H9 (cell line): ENCODE results near the gene HNRNPF. TPM values are rescaled to one million over a fixed set of nuclear protein-coding genes. Genes with fewer than 3 reads are reported as not detected.

Source experiments
- DNase-seq: peaks from one replicate; pipeline ENCODE4 v3.0.0-alpha.2; 2017
- H2AFZ ChIP-seq: one replicate; pipeline ENCODE4 v1.6.1; 2013; ENCODE audit warnings: mild to moderate bottlenecking, low read length, control low read depth, moderate library complexity
- H2AK5ac ChIP-seq: 2 replicates; pipeline ENCODE4 v1.6.1; 2013; ENCODE audit warnings: low read length, control low read depth, mixed read lengths; ENCODE audit not compliant: insufficient read length
- H2BK120ac ChIP-seq: one replicate; pipeline ENCODE4 v1.6.1; 2013; ENCODE audit warnings: low read depth, mild to moderate bottlenecking, low read length, control low read depth, inconsistent platforms; ENCODE audit not compliant: poor library complexity, severe bottlenecking
- H2BK12ac ChIP-seq: 2 replicates; pipeline ENCODE4 v1.6.1; 2013; ENCODE audit warnings: low read length, control low read depth, mixed read lengths, low read depth; ENCODE audit not compliant: insufficient read length
- H2BK15ac ChIP-seq: 2 replicates; pipeline ENCODE4 v1.6.1; 2013; ENCODE audit warnings: low read depth, low read length, control low read depth
- H2BK20ac ChIP-seq: one replicate; pipeline ENCODE4 v1.6.1; 2013; ENCODE audit warnings: low read depth, mild to moderate bottlenecking, low read length, control low read depth, inconsistent platforms; ENCODE audit not compliant: poor library complexity, severe bottlenecking
- H2BK5ac ChIP-seq: 2 replicates; pipeline ENCODE4 v1.6.1; 2013; ENCODE audit warnings: low read length, control low read depth, mixed read lengths; ENCODE audit not compliant: insufficient read length
- H3K14ac ChIP-seq: 2 replicates; pipeline ENCODE4 v1.6.1; 2013; ENCODE audit warnings: low read length, control low read depth; ENCODE audit not compliant: insufficient read depth
- H3K18ac ChIP-seq: 2 replicates; pipeline ENCODE4 v1.6.1; 2013; ENCODE audit warnings: low read depth, mild to moderate bottlenecking, mixed read lengths, low read length, control low read depth; ENCODE audit not compliant: insufficient read length
- H3K23ac ChIP-seq: 2 replicates; pipeline ENCODE4 v1.6.1; 2013; ENCODE audit warnings: low read length, control low read depth, mixed read lengths, low read depth; ENCODE audit not compliant: insufficient read length
- H3K23me2 ChIP-seq: 2 replicates; pipeline ENCODE4 v1.6.1; 2013; ENCODE audit warnings: low read depth, mild to moderate bottlenecking, mixed read lengths, low read length, control low read depth; ENCODE audit not compliant: insufficient read length, poor library complexity, severe bottlenecking
- H3K27ac ChIP-seq: 2 replicates; pipeline ENCODE4 v1.5.1; 2013; ENCODE audit warnings: low read length, control low read depth, mixed read lengths, low read depth; ENCODE audit not compliant: insufficient read length
- H3K27me3 ChIP-seq: 2 replicates; pipeline ENCODE4 v1.6.1; 2013; ENCODE audit warnings: low read length, control low read depth, inconsistent platforms; ENCODE audit not compliant: insufficient read depth
- H3K4ac ChIP-seq: 2 replicates; pipeline ENCODE4 v1.6.1; 2013; ENCODE audit warnings: low read depth, mild to moderate bottlenecking, control low read depth, inconsistent platforms, low read length, moderate library complexity
- H3K4me1 ChIP-seq: 2 replicates; pipeline ENCODE4 v1.6.1; 2013; ENCODE audit warnings: low read length, control low read depth, inconsistent platforms; ENCODE audit not compliant: insufficient read depth
- H3K4me2 ChIP-seq: 2 replicates; pipeline ENCODE4 v1.6.1; 2013; ENCODE audit warnings: low read length, control low read depth, mixed read lengths; ENCODE audit not compliant: insufficient read length, insufficient read depth
- H3K56ac ChIP-seq: 2 replicates; pipeline ENCODE4 v1.6.1; 2013; ENCODE audit warnings: low read depth, mild to moderate bottlenecking, mixed read lengths, low read length, control low read depth; ENCODE audit not compliant: insufficient read length
- H3K79me1 ChIP-seq: 2 replicates; pipeline ENCODE4 v1.6.1; 2013; ENCODE audit warnings: low read depth, mild to moderate bottlenecking, moderate library complexity, low read length, control low read depth, inconsistent platforms; ENCODE audit not compliant: insufficient read depth, poor library complexity, severe bottlenecking
- H3K79me2 ChIP-seq: 2 replicates; pipeline ENCODE4 v1.6.1; 2013; ENCODE audit warnings: low read length, control low read depth, inconsistent platforms; ENCODE audit not compliant: insufficient read depth
- H3K9ac ChIP-seq: 2 replicates; pipeline ENCODE4 v1.6.1; 2013; ENCODE audit warnings: low read length, control low read depth, mixed read lengths; ENCODE audit not compliant: insufficient read length; ENCODE audit errors: extremely low read depth
- H3K9me3 ChIP-seq: one replicate; pipeline ENCODE4 v1.6.1; 2013; ENCODE audit warnings: low read depth, low read length, inconsistent platforms; ENCODE audit not compliant: control insufficient read depth
- H3T11ph ChIP-seq: one replicate; pipeline ENCODE4 v1.6.1; 2013; ENCODE audit warnings: mild to moderate bottlenecking, low read length, control low read depth, inconsistent platforms
- H4K20me1 ChIP-seq: one replicate; pipeline ENCODE4 v1.6.1; 2013; ENCODE audit not compliant: control insufficient read depth, insufficient read length, insufficient read depth
- H4K5ac ChIP-seq: 2 replicates; pipeline ENCODE4 v1.6.1; 2013; ENCODE audit warnings: low read depth, mild to moderate bottlenecking, mixed read lengths, low read length, control low read depth; ENCODE audit not compliant: insufficient read length
- H4K8ac ChIP-seq: replicated peaks from 2 replicates; pipeline ENCODE4 v1.6.1; 2013; ENCODE audit warnings: low read length, control low read depth, mixed read lengths, low read depth; ENCODE audit not compliant: insufficient read length
- H4K91ac ChIP-seq: 2 replicates; pipeline ENCODE4 v1.6.1; 2013; ENCODE audit warnings: low read depth, mild to moderate bottlenecking, moderate library complexity, mixed read lengths, low read length, control low read depth; ENCODE audit not compliant: insufficient read length
- H3K27ac Mint-ChIP-seq, 3 experiments: 2 replicates in 2 of 3; 3 replicates in 1 of 3; pipeline ENCODE4 v1.8.0; 2020 to 2021; ENCODE audit warnings: mixed read lengths in 3 of 3, mild to moderate bottlenecking in 1 of 3, moderate library complexity in 1 of 3
- H3K27me3 Mint-ChIP-seq: 2 replicates; pipeline ENCODE4 v1.8.0; 2021; ENCODE audit warnings: low read depth, mild to moderate bottlenecking, moderate library complexity, mixed read lengths
- H3K36me3 Mint-ChIP-seq, 3 experiments: 2 replicates in 2 of 3; 3 replicates in 1 of 3; pipeline ENCODE4 v1.8.0; 2020 to 2021; ENCODE audit warnings: low read depth in 3 of 3, mixed read lengths in 3 of 3; ENCODE audit not compliant: insufficient read depth in 1 of 3
- H3K4me1 Mint-ChIP-seq, 2 experiments: 2 replicates each; pipeline ENCODE4 v1.8.0; 2020; ENCODE audit warnings: mixed read lengths in 2 of 2
- H3K4me3 Mint-ChIP-seq, 2 experiments: 2 replicates in 1 of 2; 3 replicates in 1 of 2; pipeline ENCODE4 v1.8.0; 2020 to 2021; ENCODE audit warnings: mild to moderate bottlenecking in 2 of 2, mixed read lengths in 2 of 2, moderate library complexity in 1 of 2
- H3K9me3 Mint-ChIP-seq, 2 experiments: 2 replicates in 1 of 2; 3 replicates in 1 of 2; pipeline ENCODE4 v1.8.0; 2020; ENCODE audit warnings: mild to moderate bottlenecking in 2 of 2, mixed read lengths in 2 of 2, moderate library complexity in 1 of 2
- WGBS: extraction: QIAGEN DNeasy Blood & Tissue Kit; methylation state at CpG from one replicate; pipeline ENCODE4 v1.1.7; 2013; ENCODE audit warnings: missing lambda C conversion rate, low lambda C conversion rate, mixed read lengths; ENCODE audit not compliant: insufficient read length; ENCODE audit errors: extremely low coverage; 5-methylcytosine and 5-hydroxymethylcytosine counted together
- total RNA-seq: library from RNA; stranded (reverse); gene quantifications from 2 replicates; pipeline ENCODE4 v1.2.1, GENCODE V29; 2021
- TF ChIP-seq, protein P1 (sequence below): fragments of 200-600 bp; sonication (generic); conservative IDR thresholded peaks from 3 replicates; pipeline ENCODE4 v1.8.0; 2021; ENCODE audit warnings: antibody characterized with exemption, mild to moderate bottlenecking

Gene HNRNPF
- total RNA-seq, 1 experiment from 2014 or later = 411 TPM

- no CpG with 5 or more reads among the region's 15 CpGs for WGBS
- Mint-ChIP-seq H3K27ac (no peak overlapping the region), H3K4me1 (peaks cover 14 to 28% of the 10 kb centered on the region in 2 experiments), H3K27me3 (peaks cover 15% of the 10 kb centered on the region), H3K36me3 (no peaks in the 10 kb centered on the region), H3K4me3 (no peak overlapping the region), H3K9me3 (no peaks in the 10 kb centered on the region)
- H3K79me1 ChIP-seq = no peaks in the 10 kb centered on the region
- no peaks in the 10 kb centered on the region for H3K9me3 ChIP-seq
- no peak overlapping the region for H4K91ac ChIP-seq
- H4K20me1 ChIP-seq = no peaks in the 10 kb centered on the region
- no peaks in the 10 kb centered on the region for H3K79me2 ChIP-seq
- no peak overlapping the region for H3T11ph ChIP-seq
- H2AK5ac ChIP-seq = no peak overlapping the region
- no peak overlapping the region for H3K18ac ChIP-seq
- no peak overlapping the region for H3K4ac ChIP-seq
- no peak overlapping the region for H4K8ac ChIP-seq
- H3K4me1 ChIP-seq = no peaks in the 10 kb centered on the region
- H3K4me2 ChIP-seq = no peak overlapping the region
- H2BK5ac ChIP-seq = no peak overlapping the region
- no peak overlapping the region for H3K14ac ChIP-seq
- H4K5ac ChIP-seq = no peak overlapping the region
- no peak overlapping the region for H3K56ac ChIP-seq
- no peak for DNase-seq
- no peak overlapping the region for H2BK20ac ChIP-seq
- H2BK12ac ChIP-seq = no peak overlapping the region
- H2AFZ ChIP-seq = no peak overlapping the region
- H3K9ac ChIP-seq = no peak overlapping the region
- H3K27ac ChIP-seq = no peak overlapping the region
- H3K27me3 ChIP-seq = no peaks in the 10 kb centered on the region
- H3K23ac ChIP-seq = no peak overlapping the region
- no peak overlapping the region for H2BK15ac ChIP-seq
- H3K23me2 ChIP-seq = no peaks in the 10 kb centered on the region
- no peak overlapping the region for H2BK120ac ChIP-seq
- TF ChIP-seq, protein P1, sequence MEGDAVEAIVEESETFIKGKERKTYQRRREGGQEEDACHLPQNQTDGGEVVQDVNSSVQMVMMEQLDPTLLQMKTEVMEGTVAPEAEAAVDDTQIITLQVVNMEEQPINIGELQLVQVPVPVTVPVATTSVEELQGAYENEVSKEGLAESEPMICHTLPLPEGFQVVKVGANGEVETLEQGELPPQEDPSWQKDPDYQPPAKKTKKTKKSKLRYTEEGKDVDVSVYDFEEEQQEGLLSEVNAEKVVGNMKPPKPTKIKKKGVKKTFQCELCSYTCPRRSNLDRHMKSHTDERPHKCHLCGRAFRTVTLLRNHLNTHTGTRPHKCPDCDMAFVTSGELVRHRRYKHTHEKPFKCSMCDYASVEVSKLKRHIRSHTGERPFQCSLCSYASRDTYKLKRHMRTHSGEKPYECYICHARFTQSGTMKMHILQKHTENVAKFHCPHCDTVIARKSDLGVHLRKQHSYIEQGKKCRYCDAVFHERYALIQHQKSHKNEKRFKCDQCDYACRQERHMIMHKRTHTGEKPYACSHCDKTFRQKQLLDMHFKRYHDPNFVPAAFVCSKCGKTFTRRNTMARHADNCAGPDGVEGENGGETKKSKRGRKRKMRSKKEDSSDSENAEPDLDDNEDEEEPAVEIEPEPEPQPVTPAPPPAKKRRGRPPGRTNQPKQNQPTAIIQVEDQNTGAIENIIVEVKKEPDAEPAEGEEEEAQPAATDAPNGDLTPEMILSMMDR = no peak
Observed at GRCh38 chr10:43343126-43343525, 65.9 kb downstream of the HNRNPF start.
